ENCODE measurements around the gene FILIP1L.

FILIP1L gene

GRCh38 chr3:99882436-99883137, 231.7 kb downstream of the FILIP1L start:
- DNase-seq, result no peak

DNA sequence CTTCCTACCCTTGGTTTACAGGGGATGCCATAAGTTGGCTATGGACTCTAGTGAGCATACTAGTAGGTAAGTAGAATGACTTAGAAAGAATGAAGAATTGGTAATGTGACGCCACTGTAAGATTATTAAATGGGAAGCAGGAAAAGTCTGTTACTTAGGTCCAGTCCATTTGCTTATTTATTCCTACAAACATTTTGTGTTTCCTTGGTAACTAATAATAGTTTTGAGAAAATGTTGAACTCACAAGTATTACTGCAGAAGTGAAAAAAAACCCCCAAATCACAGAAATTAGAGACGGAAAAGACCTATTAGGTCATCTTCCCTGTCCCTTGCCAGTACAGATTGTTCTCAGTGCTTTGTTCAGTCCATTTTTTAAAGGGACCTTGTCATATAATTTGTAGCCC, 233.2 kb downstream of the FILIP1L start:
- no peak for DNase-seq

DNA sequence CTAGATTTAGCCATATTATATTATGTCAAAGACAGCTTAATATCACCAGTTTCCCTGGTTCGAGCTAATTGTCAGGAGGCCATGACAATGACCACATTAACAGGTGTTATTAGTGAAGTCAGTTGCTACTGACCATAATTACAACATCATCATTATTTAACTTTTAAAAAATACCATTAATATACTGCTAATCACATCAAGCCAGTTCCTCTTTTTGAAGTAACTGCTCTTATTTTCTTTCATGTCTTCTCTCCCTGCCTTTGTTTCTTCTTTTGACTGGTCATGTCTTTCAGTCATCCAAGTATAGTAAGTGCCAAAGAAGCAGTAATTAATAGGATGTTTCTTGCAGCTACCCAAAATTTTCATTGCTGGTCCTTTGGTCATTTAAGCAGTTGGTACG, 235.0 kb downstream of the FILIP1L start:
- no peak for DNase-seq

DNA sequence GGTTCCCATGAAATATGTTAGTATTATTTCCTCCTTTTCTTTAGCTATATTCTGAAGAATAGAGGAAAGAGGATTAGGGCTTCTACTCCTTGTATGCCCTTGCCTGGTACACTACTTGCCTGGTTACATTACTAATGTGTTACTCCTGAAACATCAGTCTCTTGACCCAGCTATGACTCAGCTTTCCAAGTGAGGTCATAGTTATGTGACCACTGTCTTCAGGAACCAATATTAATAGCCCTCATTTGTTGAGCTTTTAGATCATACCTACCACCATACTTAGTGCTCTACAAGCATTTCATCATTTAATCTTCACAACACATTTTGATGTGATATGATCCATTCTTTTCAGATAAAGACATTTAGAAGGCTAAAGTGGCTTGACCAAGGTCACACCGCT, 236.3 kb downstream of the FILIP1L start:
- no peak for DNase-seq

GRCh38 chr3:99877031-99877579, 237.2 kb downstream of the FILIP1L start:
- DNase-seq, result no peak

DNA sequence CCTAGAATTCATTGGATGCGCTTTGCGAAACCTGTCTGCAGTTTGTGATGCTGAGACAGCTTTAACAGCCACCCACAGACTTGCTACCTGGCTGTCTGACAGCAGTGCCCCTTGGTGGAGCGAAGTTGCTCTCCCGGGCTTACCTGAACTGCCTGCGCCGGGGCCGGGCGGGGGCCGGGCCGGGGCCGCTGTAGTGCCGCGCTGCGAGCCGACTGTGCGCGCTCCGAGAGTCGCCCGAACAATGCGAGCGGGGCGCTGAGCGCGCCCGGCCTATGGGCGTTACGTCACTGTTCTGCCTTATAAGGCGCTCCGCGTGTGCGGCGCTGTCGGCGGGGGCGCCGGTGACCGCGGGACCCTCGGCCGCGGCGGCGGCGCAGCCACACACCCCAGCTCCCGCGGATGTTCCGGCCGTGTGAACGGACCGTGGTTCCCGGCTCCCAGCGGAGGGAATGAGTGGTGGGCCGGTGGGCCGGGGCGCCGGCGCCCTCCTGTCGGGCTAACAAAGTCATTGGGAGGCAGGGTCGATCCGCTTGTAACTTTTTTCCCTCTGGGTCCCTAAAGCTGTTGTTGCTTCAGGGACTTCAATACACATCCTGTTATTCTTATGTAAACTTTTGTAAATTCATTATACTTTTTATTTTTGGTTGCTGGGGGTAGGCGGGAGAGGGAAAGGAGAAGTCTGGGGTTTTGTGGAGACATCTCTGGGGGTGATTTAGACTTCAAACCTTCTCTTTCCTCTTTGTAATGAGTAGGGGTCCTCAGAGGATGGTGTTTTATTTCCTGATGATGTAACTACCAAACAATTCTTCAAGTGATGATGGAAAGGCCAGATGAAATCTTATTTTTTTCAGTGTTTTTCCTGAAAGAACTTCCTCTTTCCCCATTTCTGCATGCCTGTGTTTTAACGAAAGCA, 238.1 kb downstream of the FILIP1L start:
- DNase-seq, result peak; percentile 29 to 81

GRCh38 chr3:99875581-99875928, 238.7 kb downstream of the FILIP1L start:
- DNase-seq, result peak in 1 of 2 experiments; percentile 38

GRCh38 chr3:99874237-99875002, 239.9 kb downstream of the FILIP1L start:
- no peak for DNase-seq

GRCh38 chr3:99873269-99874102, 240.8 kb downstream of the FILIP1L start:
- DNase-seq, result no peak

- DNase-seq, result no peak
These were observed 241.4 kb downstream of the FILIP1L start for GRCh38 chr3:99872923-99873254.

DNA sequence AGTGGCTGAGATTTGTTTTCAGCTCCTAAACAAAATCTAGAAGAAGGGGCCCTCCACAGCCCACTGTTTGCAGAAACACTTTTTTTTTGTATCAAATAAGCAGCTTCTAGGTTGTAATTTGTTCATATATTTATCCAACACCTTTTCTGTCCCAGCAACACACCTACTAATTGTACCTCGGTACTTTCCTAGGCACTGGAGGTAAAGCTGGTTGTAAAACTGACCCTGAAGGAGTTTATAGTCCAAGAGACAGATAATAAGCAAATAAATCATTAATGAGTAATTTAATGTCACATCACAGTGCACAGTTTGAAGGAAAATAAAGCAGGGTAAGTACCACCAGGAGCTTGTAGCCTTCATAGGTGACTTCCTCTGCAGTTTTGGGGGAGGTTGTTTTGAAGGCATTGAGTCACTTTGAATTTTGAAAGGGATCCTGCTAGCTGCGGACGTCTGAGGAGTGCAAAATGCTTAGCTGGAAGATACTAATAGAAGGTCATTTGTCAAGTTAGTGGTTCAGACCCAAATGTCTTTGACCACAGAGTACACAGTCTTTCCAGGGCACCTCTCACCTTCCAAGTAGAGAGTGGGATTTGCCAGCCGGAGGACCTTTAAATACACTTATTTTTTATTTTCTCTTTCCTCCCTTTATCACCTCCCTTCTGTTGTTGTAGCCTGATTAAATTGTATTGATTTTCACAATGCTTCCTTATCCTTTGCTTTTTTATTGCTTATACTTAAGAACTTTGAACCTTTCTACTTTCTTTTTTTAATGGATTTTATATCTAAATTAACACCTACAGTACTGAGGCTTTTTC, 242.9 kb downstream of the FILIP1L start:
- DNase-seq, result no peak

GRCh38 chr3:99870712-99871111, 243.6 kb downstream of the FILIP1L start:
- DNase-seq, result no peak

DNA sequence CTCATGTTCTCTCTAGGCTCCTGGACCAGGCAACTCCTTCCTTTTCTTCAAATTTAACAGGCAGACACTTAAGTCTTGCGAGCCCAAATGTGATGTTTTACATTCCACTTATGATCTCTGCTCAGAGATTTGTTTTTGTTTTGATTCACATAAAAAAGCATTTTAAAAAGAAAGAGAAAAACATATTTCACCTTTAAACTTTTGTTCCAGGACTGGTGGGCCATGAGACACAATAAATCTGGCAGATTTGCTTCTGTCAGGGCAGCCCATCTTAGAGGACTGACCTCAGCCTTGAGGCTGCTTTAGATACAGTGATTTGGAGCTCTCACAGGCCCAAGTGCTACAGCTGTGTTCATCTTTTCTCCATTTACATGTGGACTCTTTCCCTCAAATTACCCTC, 244.7 kb downstream of the FILIP1L start:
- no peak for DNase-seq

DNA sequence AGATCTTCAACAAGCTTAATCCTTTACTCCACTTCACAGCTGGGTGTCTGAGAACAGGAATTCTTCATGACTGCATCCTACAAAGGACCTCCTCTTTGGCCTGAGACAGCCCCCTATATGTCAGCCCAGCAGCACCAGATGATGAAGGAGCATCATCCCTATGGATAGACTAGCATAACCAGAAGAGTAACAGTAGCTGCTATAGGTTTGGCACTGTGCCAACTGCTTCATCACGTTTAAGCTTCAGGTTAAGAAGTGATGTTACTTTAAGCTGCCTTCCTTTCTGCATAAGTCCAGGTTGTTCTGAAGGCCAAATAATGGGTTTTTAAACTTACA, 246.0 kb downstream of the FILIP1L start:
- DNase-seq, result no peak

DNA sequence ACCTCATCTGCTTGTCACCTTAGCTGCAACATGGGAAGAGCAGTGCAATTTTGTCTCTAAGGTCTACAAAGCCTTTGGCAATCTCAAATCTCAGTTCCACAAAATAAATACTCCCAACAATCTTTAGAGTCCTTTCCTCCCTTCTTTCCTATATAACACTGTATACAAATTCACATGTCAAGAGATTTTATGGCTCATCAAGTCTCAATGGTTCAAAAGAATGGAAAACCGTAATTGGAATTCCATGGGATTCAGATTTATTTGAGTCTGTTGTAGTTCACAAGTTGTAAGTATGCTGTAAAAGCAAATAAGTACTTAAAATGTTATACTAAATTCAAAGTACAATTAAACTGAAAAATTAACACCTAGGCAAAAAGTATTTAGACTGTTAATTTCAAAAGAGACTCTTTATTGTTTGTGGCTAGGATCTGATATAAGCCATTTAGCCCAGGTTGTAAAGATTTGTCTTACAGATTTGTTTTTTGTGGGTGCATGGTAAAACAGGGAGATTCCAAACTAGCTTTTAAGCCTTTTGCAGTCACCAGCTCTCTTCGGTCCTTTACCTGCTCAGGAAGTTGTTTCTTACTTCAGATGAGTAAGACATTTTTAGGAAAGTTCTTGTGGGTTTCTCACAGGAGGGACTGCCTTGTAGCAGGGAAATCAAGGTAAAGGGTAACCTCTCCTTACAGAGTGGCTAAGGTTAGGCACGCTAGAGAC, 246.5 kb downstream of the FILIP1L start:
- no peak for DNase-seq

GRCh38 chr3:99866261-99866761, 248.0 kb downstream of the FILIP1L start:
- no peak for DNase-seq

GRCh38 chr3:99865321-99865720, 249.0 kb downstream of the FILIP1L start:
- no peak for DNase-seq

DNA sequence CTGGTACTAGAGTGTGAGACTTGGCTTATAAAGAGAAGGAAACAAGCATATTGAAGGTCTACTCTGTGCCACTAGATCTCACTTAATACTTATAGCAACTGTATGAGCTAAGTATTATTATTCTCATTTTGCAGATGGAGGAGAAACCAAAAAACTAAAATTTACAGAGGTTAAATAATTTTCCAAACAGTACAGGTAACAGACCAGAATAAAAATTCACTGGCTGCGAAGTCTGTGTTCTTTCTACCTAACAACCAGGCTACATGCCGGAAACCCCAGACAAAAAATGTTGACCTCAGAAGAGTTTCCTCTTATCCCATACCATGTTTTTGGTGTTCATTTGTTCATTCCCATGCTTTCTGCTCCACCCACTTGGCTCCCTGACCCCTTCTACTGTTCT, 250.0 kb downstream of the FILIP1L start:
- no peak for DNase-seq

GRCh38 chr3:99863588-99863987, 250.7 kb downstream of the FILIP1L start:
- no peak for DNase-seq

GRCh38 chr3:99863002-99863401, 251.3 kb downstream of the FILIP1L start:
- no peak for DNase-seq

GRCh38 chr3:99862208-99862607, 252.1 kb downstream of the FILIP1L start:
- no peak for DNase-seq

Measured in NCI-H526 (cell line).